D341Med (cell line): ENCODE results near the gene SLC4A11.
A peak's percentile ranks its signal among the peaks of the same experiment; 100 is the strongest.

Source experiments
- DNase-seq: peaks from one replicate; pipeline ENCODE4 v3.0.0; 2012; ENCODE audit warnings: low spot score

SLC4A11 gene

GRCh38 chr20:3245711-3246110 lies 6.7 kb upstream of the SLC4A11 start:
- no peak for DNase-seq

DNA sequence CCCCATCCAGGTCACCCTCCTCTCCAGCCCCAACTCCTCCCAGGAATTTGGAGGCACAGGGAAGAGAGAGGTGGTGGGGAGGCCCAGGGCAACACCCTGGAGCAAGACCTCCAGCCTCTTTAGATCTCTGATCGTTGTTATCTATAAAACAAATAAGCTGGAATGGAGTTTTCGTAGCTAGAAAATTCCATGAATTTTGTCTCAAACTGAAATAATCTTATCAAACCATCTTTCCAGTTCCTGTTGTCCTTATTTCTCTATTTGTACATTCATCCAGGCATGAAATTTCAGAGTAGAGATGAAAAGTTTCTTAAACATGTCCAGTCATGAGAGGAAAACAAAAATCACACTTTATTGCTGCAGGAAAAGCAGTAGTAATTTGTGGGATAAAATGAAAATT lies 6.2 kb upstream of the SLC4A11 start:
- no peak for DNase-seq

GRCh38 chr20:3244613-3245012 lies 5.6 kb upstream of the SLC4A11 start:
- DNase-seq: no peak

GRCh38 chr20:3243718-3244358 lies 4.8 kb upstream of the SLC4A11 start:
- DNase-seq: no peak

GRCh38 chr20:3242172-3242692 lies 3.2 kb upstream of the SLC4A11 start:
- DNase-seq: no peak

- DNase-seq: no peak
Observed at GRCh38 chr20:3240776-3241363, 1.9 kb upstream of the SLC4A11 start.

DNA sequence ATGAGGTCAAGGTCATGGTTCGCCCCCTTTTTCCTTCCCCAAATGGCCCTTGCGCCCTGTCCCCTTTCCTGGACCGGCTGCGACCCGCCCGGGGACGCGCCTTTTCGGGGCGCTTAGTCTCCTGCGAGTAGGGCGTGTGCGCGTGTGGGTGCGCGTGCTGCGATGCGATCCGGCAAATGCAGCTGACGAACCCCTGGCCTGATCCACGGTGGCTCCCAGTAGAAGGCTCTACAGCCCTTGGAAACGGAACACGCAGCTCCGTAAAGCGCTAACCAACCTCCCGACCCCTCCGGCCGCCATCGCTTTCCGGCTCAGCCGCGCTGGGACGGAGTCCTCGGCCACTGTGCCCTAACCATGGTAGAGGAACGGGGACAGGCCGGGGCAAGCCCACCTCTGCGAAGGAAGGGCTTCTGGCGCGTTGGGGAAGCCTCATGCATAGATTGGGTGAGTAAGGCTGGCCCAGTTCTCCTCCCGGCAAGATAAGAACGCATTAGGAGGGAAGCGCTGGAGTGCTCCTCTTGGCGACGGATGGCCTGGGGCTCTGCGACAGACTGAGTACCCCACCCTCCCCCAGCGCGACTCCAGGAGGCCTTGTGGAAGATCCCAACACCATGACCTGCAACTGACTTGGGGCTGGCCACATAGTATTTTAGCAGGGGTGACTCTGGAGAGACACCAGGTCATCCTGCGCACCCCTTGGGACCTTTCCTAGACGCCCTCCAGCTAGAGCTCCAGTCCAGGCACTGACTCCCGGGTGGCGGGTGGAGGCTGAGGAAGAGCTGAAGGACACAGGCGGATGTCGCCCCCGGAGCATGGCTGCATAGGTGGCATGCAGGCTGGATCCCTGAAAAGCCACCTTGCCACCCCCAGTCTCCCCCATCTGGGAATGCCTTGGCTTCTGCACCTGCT lies 1.1 kb upstream of the SLC4A11 start:
- DNase-seq: no peak

- DNase-seq: peak; percentile 78
Observed at GRCh38 chr20:3238616-3239025, 369 bp downstream of the SLC4A11 start.

DNA sequence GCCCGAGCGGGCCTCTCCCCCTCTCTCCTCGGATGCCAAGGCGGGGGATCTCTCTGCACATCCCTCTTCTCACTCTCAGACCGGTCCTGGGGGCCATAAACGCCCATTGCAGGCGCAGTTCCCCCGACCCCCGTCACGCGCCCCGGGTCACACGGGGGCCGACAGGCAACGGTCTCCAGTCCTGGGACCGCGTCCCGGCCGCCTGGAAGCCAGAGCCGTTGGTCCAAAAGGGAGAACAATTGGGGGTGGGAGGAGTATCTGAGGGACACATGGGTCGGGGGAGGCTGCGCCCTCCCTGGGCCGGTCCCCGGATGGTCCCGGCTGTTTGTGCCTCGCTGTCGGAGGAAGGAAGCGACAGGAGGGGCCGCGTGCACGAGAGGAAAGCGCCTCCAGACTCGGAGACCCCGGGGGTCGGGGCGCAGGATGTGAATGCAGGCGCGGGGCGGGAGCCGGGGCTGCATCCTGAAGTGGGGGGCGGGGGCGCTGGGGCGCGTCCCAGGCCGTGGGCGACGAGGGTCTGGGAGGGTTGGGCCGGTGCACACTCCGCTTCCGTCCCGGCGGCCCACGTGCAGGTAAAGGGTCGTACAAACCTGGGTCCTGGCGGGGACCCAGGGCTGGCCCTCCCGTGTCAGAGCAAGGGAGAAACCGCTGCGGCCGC lies 903 bp downstream of the SLC4A11 start:
- no peak for DNase-seq

DNA sequence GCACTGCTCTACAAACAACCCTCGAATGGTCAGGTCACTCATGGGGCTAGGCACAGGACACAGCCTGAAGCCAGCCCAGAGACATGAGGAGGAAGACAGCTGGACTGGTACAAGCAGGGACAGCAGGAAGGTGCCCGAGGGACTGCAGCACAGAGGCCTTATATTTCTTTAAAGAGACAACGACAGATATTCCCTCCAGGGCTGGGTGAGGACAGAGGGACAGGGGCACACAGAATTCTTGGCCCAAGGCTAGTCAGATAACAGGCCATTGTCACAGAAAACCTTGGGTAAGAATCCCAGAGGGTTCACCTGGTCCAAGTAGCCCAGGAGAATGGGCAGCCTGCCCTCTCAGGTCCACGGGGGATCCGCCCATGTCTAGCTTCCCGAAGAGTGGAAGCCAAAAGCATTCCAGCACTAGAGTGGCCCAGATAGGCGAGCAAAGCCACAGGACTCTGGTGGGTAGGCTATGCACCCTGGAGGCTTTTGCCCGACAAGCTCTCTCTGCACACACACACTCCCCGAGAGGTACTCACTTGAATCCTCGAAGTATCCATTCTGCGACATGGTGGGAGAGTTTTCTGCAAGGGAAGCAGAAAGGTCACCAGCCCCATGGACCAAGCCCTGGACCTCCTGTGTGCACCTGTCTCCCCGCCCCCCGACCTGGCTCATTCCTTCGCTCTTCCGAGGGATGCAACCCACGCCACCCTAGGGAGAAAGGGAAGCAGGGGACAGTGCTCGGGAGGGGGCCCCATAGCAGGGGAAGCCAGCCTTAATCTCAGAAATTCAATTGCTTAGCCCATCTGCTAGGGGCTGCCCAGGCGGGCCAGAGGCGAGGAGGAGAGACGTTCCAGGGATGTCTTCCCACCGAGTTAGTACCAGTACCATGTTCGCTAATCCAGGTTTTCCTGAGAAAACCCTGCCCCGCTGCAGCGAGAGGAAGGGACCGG lies 1.7 kb downstream of the SLC4A11 start:
- DNase-seq: no peak

- DNase-seq: no peak
Observed at GRCh38 chr20:3235666-3236324, 3.2 kb downstream of the SLC4A11 start.

GRCh38 chr20:3233991-3234498 lies 4.9 kb downstream of the SLC4A11 start:
- no peak for DNase-seq

DNA sequence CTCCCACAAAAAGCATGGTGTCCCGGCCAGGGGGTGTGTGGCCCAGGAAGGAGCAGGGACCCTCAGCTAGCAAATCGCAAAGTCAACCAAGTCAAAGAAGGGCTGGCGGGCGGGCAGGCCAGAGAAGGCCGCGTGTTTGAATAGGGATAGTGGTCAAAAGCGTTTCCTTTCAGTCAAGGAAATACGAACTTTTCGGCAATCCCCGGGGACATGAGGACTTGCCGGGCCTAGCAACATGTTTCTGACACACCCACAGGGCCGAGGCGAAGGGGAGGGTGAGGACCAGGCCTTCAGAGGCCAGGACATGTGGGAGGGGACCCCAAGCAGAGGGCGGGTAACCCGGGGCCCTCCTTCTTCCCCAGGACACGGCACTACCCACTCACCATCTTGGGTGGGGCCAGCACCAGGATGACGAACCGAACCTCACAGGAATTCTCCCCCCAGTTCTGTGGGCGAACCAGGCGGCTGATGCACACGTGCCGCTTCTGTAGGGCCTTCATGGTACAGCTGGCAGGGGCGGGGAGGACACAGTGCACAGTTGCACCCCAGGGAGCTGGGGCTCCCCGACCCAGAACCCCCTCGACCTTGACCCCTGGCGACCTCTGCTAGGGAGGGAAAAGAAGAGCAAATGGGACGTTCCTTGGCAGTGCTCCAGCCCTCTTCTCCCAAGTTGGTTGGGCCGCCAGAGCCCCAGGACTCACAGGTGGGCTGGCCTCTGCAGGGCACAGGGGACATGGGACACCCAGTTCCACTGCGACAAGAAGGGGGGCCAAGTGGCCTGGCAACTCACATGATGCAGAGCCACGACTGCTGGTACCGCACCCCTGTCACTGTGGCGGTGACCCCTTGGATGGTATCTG lies 5.6 kb downstream of the SLC4A11 start:
- no peak for DNase-seq

DNA sequence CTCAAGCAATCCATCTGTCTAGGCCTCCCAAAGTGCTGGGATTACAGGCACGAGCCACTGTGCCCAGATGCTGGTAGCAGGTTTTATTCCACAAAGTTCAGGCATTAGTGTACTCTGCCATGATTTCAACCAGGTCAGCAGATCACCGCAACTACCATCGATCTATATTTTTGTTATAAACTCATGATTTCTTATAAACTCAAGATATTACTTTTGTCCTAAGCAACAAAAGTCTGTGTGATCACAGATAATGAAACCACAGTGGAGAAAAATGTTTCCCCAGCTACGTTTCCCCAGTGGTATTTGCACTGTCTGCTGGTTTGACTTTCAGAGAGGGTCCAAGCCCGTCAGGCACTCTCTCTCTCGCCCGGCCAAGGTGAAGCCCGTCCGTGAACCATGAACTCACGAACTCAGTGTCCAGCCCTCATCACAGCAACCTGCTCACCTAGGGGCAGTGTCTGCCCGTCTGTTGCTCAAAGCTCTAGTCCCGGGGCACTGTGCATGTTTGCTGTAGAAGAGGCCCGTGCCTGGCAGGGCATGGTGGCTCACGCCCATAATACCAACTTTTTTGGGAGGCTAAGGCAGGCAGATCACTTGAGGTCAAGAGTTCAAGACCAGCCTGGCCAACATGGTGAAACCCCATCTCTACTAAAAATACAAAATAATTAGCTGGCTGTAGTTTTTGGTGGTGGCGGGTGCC lies 7.0 kb downstream of the SLC4A11 start:
- no peak for DNase-seq

DNA sequence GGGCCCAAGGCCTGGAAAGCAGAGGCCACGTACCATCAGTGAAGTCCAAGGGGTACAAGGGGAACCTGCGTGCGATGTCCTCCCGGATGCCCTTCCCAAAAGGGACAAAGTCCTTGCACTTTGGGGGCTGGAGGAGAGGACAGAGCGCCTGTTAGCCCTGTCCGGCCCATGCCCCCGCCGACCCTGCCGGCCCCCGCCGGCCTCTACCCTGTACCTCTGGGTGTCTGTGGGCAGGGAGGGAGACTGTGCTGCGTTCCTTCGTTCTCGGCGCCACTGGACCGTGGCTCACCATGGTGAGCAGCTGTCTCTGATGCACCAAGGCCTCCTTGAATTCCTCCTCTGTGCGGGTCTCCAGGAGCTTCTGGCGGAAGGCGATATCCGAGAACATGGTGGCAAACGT lies 7.9 kb downstream of the SLC4A11 start:
- DNase-seq: no peak

DNA sequence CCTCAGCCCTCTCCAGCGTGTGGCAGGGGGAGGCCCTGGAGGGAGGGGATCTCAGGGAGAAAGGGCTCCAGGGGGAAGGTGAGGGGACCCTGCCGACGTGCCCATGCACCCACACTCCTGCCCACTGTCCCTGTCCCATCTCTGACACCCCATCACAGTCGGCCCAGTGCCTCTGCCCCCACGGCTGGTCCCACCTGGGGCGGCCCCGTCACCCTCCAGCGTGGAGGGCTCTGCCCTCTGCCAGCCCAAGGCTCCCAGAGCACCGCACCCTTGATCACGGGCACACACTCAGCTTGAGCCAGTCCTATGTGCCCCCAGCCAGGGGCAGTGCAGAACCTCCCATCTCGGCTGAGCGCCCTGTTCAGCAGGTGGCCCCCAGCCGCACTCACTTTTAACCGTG lies 9.2 kb downstream of the SLC4A11 start:
- DNase-seq: no peak

- DNase-seq: no peak
Observed at GRCh38 chr20:3229158-3229557, 9.8 kb downstream of the SLC4A11 start.

GRCh38 chr20:3228750-3229032 lies 10.3 kb downstream of the SLC4A11 start:
- DNase-seq: no peak
